GM19351 (cell line): Measurements from ENCODE around the gene PPP1R37.

Source experiments
- ATAC-seq: cut with Tn5 transposase; IDR thresholded peaks from one replicate; pipeline ENCODE4 v1.9.1; 2021; ENCODE audit warnings: mild to moderate bottlenecking, moderate library complexity; ENCODE audit not compliant: unreplicated experiment

The PPP1R37 gene

DNA sequence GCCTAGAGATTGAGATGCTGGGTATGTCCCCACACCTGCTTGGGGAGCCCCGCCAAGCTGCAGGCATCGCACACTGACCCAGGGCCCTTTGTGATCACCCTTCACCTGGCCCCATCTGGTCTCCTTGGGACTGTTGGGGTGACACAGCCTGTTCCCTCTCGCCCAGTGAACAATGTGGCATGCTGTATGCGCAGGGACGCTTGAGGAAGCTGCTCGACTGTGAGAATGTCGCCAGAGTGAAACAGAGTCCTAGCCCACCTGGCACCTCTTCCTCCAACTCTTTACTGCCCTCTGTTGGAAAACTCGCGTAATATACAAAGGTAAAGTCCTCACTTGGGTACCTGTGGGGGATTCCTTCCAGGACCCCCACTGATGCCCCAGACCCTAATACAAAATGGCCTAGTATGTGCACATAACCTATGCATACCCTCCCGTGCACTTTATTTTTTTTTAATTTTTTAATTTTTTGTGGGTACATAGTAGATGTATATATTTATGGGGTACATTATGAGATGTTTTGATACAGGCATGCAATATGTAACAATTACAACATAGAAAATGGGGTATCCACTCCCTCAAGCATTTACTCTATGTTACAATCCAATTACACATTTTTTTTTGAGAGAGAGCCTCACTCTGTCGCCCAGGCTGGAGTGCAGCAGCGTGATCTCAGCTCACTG lies 94.6 kb downstream of the PPP1R37 start:
- no peak for ATAC-seq

DNA sequence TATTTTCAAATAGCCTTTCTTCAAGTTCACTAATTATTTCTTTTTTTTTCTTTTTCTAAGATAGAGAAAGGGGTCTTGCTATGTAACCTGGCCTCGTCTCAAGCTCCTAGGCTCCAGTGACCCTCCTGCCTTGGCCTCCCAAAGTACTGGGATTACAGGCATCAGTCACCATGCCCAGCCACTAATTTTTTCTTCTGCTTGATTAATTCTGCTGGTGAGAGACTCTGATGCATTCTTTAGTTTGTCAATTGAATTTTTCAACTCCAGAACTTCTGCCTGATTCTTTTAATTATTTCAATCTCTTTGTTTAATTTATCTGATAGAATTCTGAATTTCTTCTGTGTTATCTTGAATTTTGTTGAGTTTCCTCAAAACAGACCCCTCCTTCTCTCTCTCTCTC lies 97.0 kb downstream of the PPP1R37 start:
- no peak for ATAC-seq

DNA sequence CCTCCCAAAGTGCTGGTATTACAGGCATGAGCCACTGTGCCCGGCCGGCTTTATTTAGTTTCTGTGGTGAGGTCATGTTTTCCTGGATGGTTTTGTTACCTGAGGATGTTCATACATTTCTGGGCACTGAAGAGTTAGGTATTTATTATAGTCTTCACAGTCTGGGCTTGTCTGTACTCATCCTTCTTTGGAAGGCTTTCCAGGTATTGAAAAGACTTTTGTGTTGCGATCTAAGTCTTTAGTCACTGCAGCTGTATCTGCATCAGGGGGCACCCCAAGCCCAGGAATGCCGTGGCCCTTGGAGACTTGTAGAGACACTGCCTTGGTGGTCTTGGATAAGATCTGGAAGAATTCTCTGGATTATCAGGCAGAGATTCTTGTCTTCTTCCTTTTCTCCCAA lies 98.4 kb downstream of the PPP1R37 start:
- ATAC-seq, result no peak

DNA sequence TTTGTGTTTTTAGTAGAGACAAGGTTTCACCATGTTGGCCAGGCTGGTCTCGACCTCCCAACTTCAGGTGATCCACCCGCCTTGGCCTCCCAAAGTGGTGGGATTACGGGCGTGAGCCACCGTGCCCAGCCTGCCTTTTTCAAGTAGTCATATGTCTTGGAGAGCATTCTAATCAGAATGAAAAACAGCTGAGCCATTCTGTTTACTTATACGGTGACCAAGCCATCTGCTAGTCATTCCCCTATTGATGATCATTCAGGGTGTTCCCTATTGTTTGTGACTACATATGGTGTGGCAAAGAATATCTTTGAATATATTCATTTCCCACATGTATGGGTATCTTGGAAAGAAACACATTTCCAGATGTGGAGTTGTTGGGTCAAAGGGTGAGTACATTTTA lies 102.8 kb downstream of the PPP1R37 start:
- ATAC-seq, result no peak
